ENCODE measurements around the gene SERPINB10. TPM values are rescaled to one million over a fixed set of nuclear protein-coding genes. Genes with fewer than 3 reads are reported as not detected.

SERPINB10 gene
- total and polyA plus RNA-seq, 4 donors: 0.63 to 0.96 (median 0.64) TPM; not detected in 1

GRCh38 chr18:63974991-63975390, 67.2 kb downstream of the SERPINB10 start:
- no peak for TF ChIP-seq CTCF (IDR thresholded peaks at IDR 0.05; ENCODE audit: control extremely low read depth, extremely low read depth)
- ATAC-seq (ENCODE audit: insufficient read depth, low FRiP score): no peak
- H3K4me3 ChIP-seq: no peak overlapping the region
- peaks cover 0 to under 1% (median 0%) of the 10 kb centered on the region in 4 donors for H3K36me3 ChIP-seq (ENCODE audit: control insufficient read depth in 4 of 4, insufficient read depth in 4 of 4, low read length in 4 of 4)
- H3K9ac ChIP-seq (ENCODE audit: insufficient read depth in 1 of 2, low read length in 2 of 2): no peak overlapping the region
- no peaks in the 10 kb centered on the region for H3K9me3 ChIP-seq (ENCODE audit: control insufficient read depth in 4 of 4, insufficient read depth in 3 of 4, low read length in 3 of 4)
- H3K27me3 ChIP-seq (ENCODE audit: control insufficient read depth in 3 of 3, insufficient read depth in 3 of 3, low read length in 2 of 3): no peaks in the 10 kb centered on the region
- no peak overlapping the region for H3K27ac ChIP-seq (ENCODE audit: low read depth in 1 of 2, low read length in 1 of 2)
- H3K4me1 ChIP-seq (ENCODE audit: control insufficient read depth in 5 of 5, insufficient read depth in 5 of 5, low read length in 5 of 5): peaks cover 0 to 5% (median 0%) of the 10 kb centered on the region in 5 donors
- DNase-seq: peak in 1 of 3 donors; percentile 10
- 28 to 34% methylated on average over 2 of the region's 2 CpGs for WGBS, 2 donors

DNA sequence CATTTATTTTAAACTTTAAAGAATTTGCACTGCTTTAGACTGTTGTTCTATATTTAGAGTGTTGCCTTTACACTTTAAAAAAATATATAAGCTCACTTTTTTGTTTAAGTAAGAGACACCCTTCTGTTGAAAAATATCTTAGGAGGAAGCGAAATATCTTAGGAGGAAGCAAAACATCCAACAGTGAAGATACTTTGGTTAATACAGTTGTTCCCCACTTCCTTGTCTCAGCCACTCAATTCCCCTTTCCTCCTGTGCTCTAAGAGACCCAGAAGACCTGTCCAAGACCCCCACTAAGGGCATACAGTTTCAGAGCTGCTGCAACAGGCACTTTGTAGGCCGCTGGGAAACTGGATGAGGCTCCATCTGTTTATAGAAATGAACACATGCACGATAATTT, 67.9 kb downstream of the SERPINB10 start:
- TF ChIP-seq CTCF (IDR thresholded peaks at IDR 0.05; ENCODE audit: control extremely low read depth, extremely low read depth): no peak
- H3K9ac ChIP-seq (ENCODE audit: insufficient read depth in 1 of 2, low read length in 2 of 2): no peak overlapping the region
- H3K9me3 ChIP-seq (ENCODE audit: control insufficient read depth in 4 of 4, insufficient read depth in 3 of 4, low read length in 3 of 4): no peaks in the 10 kb centered on the region
- H3K27me3 ChIP-seq (ENCODE audit: control insufficient read depth in 3 of 3, insufficient read depth in 3 of 3, low read length in 2 of 3): no peaks in the 10 kb centered on the region
- H3K4me3 ChIP-seq: no peak overlapping the region
- ATAC-seq (ENCODE audit: insufficient read depth, low FRiP score) (no peak), DNase-seq (no peak)
- peaks cover 0 to 5% (median 0%) of the 10 kb centered on the region in 5 donors for H3K4me1 ChIP-seq (ENCODE audit: control insufficient read depth in 5 of 5, insufficient read depth in 5 of 5, low read length in 5 of 5)
- WGBS, 2 donors: 36 to 51% methylated on average over 3 of the region's 3 CpGs
- no peak overlapping the region for H3K27ac ChIP-seq (ENCODE audit: low read depth in 1 of 2, low read length in 1 of 2)
- peaks cover 0 to 4% (median under 1%) of the 10 kb centered on the region in 4 donors for H3K36me3 ChIP-seq (ENCODE audit: control insufficient read depth in 4 of 4, insufficient read depth in 4 of 4, low read length in 4 of 4)

DNA sequence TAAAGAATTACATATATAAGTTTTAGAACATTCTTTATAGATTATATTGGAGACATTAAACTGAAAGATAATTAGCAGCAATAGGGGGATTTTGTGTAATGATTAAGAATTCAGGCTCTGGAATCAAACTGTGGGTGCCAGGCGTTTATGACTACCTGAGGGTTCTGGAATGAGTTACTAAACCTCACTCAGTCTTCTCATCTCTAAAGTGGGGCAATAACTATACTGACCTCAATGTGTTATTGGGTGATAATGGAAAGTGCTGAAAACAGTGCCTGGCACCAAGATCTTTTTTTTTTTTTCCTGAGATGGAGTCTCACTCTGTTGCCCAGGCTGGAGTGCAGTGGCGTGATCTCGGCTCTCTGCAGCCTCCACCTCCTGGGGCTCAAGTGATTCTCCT, 69.3 kb downstream of the SERPINB10 start:
- no peak for DNase-seq
- no peak for TF ChIP-seq CTCF (IDR thresholded peaks at IDR 0.05; ENCODE audit: control extremely low read depth, extremely low read depth)
- Histone ChIP-seq H3K4me3 (no peak overlapping the region), H3K9me3 (ENCODE audit: control insufficient read depth in 4 of 4, insufficient read depth in 3 of 4, low read length in 3 of 4) (no peaks in the 10 kb centered on the region), H3K27me3 (ENCODE audit: control insufficient read depth in 3 of 3, insufficient read depth in 3 of 3, low read length in 2 of 3) (no peaks in the 10 kb centered on the region), H3K36me3 (ENCODE audit: control insufficient read depth in 4 of 4, insufficient read depth in 4 of 4, low read length in 4 of 4) (peaks cover 0 to 11% (median 4%) of the 10 kb centered on the region in 4 donors), H3K4me1 (ENCODE audit: control insufficient read depth in 5 of 5, insufficient read depth in 5 of 5, low read length in 5 of 5) (peaks cover 0 to 5% (median 0%) of the 10 kb centered on the region in 5 donors), H3K27ac (ENCODE audit: low read depth in 1 of 2, low read length in 1 of 2) (no peak overlapping the region), H3K9ac (ENCODE audit: insufficient read depth in 1 of 2, low read length in 2 of 2) (no peak overlapping the region)
- WGBS, 2 donors: 94 to 95% methylated on average over 3 of the region's 3 CpGs
- ATAC-seq (ENCODE audit: insufficient read depth, low FRiP score): no peak

- Histone ChIP-seq H3K4me3 (no peak overlapping the region), H3K4me1 (ENCODE audit: control insufficient read depth in 5 of 5, insufficient read depth in 5 of 5, low read length in 5 of 5) (peaks cover 0 to 5% (median 0%) of the 10 kb centered on the region in 5 donors), H3K27ac (ENCODE audit: low read depth in 1 of 2, low read length in 1 of 2) (no peak overlapping the region)
These were observed 71.7 kb downstream of the SERPINB10 start for GRCh38 chr18:63979409-63979920.

More at GRCh38 chr18:63979409-63979920, 71.7 kb downstream of the SERPINB10 start:
- DNase-seq (peak; percentile 66 to 86 (median 84)), ATAC-seq (ENCODE audit: insufficient read depth, low FRiP score) (peak; percentile 76)
- WGBS, 2 donors: 9 to 24% methylated on average over 6 of the region's 6 CpGs
- peak; percentile 71 for TF ChIP-seq CTCF (IDR thresholded peaks at IDR 0.05; ENCODE audit: control extremely low read depth, extremely low read depth)
- no peaks in the 10 kb centered on the region for H3K27me3 ChIP-seq (ENCODE audit: control insufficient read depth in 3 of 3, insufficient read depth in 3 of 3, low read length in 2 of 3)
- no peaks in the 10 kb centered on the region for H3K9me3 ChIP-seq (ENCODE audit: control insufficient read depth in 4 of 4, insufficient read depth in 3 of 4, low read length in 3 of 4)
- peak overlapping the region in 1 of 2 donors; percentile 55 for H3K9ac ChIP-seq (ENCODE audit: insufficient read depth in 1 of 2, low read length in 2 of 2)
- H3K36me3 ChIP-seq (ENCODE audit: control insufficient read depth in 4 of 4, insufficient read depth in 4 of 4, low read length in 4 of 4): peaks cover 0 to 22% (median 11%) of the 10 kb centered on the region in 4 donors

All from lung (tissue), 12 donors.